Mucosa of descending colon (tissue), 3 donors: ENCODE measurements around the gene RAPGEF2. TPM values are rescaled to one million over a fixed set of nuclear protein-coding genes. Genes with fewer than 3 reads are reported as not detected.
"Not testable (repeated sequence)": the region's sequence is repeated elsewhere in the genome, so short reads cannot be mapped to it uniquely, and the experiment has no call there.

Experiments used
- ATAC-seq: fragments of 200-7000 bp; cut with Tn5 transposase; one replicate; pipeline ENCODE4 v1.9.1; 2020; ENCODE audit warnings: mild to moderate bottlenecking, moderate library complexity
- DNase-seq, 3 donors: peaks; one replicate each; pipeline ENCODE4 v3.0.0-alpha.2; 2020
- H3K36me3 ChIP-seq: fragments of 200-600 bp; one replicate; pipeline ENCODE4 v1.8.0; 2021; ENCODE audit warnings: low read depth, mild to moderate bottlenecking
- H3K4me1 ChIP-seq: fragments of 200-600 bp; one replicate; pipeline ENCODE4 v1.8.0; 2021; ENCODE audit warnings: low read depth, mild to moderate bottlenecking
- H3K4me3 ChIP-seq: fragments of 200-600 bp; one replicate; pipeline ENCODE4 v1.8.0; 2021; ENCODE audit warnings: mild to moderate bottlenecking
- H3K9me3 ChIP-seq: fragments of 200-600 bp; one replicate; pipeline ENCODE4 v1.8.0; 2021; ENCODE audit warnings: mild to moderate bottlenecking
- intact Hi-C, 2 donors: fragments of 100-400 bp; cut with DNase I in 1 of 2; cut with micrococcal nuclease in 1 of 2; formaldehyde crosslinking; loops; one replicate each; pipeline versions ENCODE4 v1.11.0 to v1.11.1; 2022; cut with DNase I, micrococcal nuclease
- total RNA-seq, 3 donors: library from RNA; stranded (reverse); fragmentation: NEBNext Ultra II Directional in 2 of 3; extraction: Animal tissue kit (Norgen Biotek cat#: 25700) in 2 of 3; gene quantifications; one replicate each; pipeline versions ENCODE4 v1.2.1 to v1.2.4, GENCODE V29; 2021 to 2023
- TF ChIP-seq, protein P1 (sequence below): fragments of 200-600 bp; IDR thresholded peaks from one replicate; pipeline ENCODE4 v1.8.0; 2022; ENCODE audit warnings: antibody characterized with exemption, mild to moderate bottlenecking
- donor health status: DM: no; HTN: no; CAD: no; lungs with moderate emphysema.
- donor health status: DM: no; HTN: no; CAD: no.
- donor health status: DM: no; HTN: yes; CAD: no.

RAPGEF2 gene
- total RNA-seq, 3 donors from 2014 or later = 42.8 to 68.2 (median 55.1) TPM

DNA sequence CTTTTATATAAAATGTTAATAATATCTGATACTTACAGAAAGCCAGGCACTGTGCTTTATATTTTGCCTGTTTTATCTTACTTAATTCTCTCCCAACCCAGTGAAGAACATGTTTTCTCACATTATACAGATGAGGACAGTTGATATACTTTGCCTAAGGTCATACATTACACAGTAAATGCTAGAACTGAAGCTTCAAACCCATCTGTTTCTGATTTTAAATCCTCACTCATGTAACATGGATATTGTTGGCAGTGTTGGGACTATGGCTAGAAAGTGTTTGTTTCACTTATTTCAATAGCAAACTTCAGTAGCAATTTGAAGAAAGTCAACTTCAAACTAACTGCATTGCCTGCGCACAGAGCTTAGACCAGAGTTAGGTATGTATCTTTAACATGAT lies 57.4 kb downstream of the RAPGEF2 start:
- intact Hi-C loops = no loop called here
- ATAC-seq (no peak), DNase-seq (no peak)
- Histone ChIP-seq H3K9me3 (no peaks in the 10 kb centered on the region), H3K4me1 (no peaks in the 10 kb centered on the region), H3K4me3 (no peak overlapping the region), H3K36me3 (no peaks in the 10 kb centered on the region)
- TF ChIP-seq, protein P1, sequence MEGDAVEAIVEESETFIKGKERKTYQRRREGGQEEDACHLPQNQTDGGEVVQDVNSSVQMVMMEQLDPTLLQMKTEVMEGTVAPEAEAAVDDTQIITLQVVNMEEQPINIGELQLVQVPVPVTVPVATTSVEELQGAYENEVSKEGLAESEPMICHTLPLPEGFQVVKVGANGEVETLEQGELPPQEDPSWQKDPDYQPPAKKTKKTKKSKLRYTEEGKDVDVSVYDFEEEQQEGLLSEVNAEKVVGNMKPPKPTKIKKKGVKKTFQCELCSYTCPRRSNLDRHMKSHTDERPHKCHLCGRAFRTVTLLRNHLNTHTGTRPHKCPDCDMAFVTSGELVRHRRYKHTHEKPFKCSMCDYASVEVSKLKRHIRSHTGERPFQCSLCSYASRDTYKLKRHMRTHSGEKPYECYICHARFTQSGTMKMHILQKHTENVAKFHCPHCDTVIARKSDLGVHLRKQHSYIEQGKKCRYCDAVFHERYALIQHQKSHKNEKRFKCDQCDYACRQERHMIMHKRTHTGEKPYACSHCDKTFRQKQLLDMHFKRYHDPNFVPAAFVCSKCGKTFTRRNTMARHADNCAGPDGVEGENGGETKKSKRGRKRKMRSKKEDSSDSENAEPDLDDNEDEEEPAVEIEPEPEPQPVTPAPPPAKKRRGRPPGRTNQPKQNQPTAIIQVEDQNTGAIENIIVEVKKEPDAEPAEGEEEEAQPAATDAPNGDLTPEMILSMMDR = no peak

DNA sequence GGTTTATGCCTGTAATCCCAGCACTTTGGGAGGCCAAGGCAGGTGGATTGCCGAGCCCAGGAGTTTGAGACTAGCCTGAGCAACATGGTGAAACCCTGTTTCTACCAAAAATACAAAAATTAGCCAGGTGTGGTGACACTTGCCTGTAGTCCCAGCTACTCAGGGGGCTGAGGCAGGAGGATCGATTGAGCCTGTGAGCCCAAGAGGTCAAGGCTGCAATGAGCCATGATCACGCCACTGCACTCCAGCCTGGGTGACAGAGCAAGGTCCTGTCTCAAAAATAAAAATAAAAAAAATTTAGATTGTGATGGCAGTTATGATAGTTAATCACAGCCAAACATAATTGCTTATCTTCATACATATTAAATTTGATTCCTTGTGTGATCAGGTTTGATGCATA lies 58.6 kb downstream of the RAPGEF2 start:
- H3K4me3 ChIP-seq, H3K9me3 ChIP-seq, H3K4me1 ChIP-seq, H3K36me3 ChIP-seq, ATAC-seq, DNase-seq, intact Hi-C loops: not testable (repeated sequence)

DNA sequence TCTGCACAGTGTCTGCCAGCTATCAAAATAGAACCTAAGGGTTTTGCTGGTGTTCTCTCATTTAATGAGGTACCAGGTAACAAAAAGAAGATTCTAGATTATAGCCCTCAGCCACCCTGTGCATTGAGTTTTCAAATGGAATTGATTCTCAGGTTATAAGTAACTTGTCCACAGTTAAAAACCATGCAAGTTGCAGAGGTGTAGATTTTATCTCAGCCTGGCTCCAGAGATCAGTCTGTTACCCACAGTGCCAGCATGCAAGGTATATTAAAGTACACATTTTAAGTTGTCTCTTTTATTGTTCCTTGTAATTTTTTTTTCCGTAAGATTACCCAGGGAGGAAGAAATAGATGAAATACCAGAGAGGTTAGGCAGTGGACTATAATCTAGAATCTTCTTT lies 59.7 kb downstream of the RAPGEF2 start:
- no peak overlapping the region for H3K4me3 ChIP-seq
- peaks cover 2% of the 10 kb centered on the region for H3K4me1 ChIP-seq
- H3K36me3 ChIP-seq = no peaks in the 10 kb centered on the region
- no peaks in the 10 kb centered on the region for H3K9me3 ChIP-seq
- intact Hi-C loops = no loop called here
- no peak for ATAC-seq
- no peak for DNase-seq
- TF ChIP-seq, protein P1 = no peak

DNA sequence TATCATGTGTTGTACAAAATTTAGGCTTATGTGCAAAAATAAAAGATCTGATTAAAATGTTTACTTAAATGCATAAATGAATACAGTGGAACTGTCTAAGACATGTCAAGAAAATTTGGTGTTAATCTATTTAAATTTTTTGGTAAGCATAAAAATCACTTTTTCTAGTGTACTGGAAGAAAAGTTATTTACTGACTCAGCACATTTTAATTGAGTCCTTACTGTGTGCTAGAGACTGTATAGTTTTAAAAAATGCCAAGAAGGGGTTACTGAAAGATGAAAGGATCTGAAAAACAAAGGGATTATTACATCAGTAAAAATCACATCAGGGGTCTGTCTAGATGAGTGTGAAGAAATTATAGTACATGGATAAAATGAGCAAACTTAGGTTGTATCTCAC lies 60.6 kb downstream of the RAPGEF2 start:
- TF ChIP-seq, protein P1 = no peak
- no peak overlapping the region for H3K4me3 ChIP-seq
- DNase-seq (no peak), ATAC-seq (no peak)
- intact Hi-C loops = no loop called here
- H3K4me1 ChIP-seq = peaks cover 2% of the 10 kb centered on the region
- H3K9me3 ChIP-seq = no peaks in the 10 kb centered on the region
- no peaks in the 10 kb centered on the region for H3K36me3 ChIP-seq

DNA sequence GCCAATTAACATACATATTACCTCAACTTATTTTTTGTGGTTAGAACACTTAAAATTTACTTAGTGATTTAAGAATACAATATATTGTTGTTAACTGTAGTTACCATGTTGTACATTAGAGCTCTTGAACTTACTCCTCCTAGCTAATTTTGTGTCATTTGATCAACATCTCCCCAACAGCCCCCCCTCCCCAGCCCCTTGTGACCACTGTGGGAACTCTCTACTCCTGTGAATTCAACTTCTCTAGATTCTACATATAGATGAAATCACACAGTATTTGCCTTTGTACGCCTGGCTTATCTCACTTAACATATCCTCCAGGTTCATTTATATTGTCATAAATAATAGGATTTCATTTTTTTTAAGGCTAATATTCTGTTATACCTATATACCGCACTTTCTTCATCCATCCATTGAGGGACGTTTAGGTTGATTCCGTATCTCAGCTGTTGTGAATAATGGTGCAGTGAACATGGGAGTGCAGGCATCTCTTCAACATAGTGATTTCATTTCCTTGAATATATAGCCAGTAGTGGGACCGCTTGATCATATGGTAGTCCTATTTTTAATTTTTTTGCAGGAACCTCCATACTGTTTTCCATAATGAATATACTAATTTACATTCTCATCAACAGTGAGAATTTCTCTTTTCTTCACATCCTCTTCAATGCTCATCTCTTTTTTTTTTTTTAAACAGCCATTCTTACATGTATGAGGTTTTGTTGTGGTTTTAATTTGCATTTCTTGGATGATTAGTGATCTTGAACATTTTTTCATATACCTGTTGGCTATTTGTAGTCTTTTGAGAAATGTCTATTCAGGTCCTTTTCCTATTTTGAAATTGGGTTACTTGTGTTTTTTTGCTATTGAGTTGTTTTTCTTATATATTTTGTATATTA lies 66.8 kb downstream of the RAPGEF2 start:
- H3K9me3 ChIP-seq = no peaks in the 10 kb centered on the region
- no peak overlapping the region for H3K4me3 ChIP-seq
- intact Hi-C loops = no loop called here
- TF ChIP-seq, protein P1 = no peak
- ATAC-seq (no peak), DNase-seq (no peak)
- peaks cover 2% of the 10 kb centered on the region for H3K4me1 ChIP-seq
- H3K36me3 ChIP-seq = no peaks in the 10 kb centered on the region

DNA sequence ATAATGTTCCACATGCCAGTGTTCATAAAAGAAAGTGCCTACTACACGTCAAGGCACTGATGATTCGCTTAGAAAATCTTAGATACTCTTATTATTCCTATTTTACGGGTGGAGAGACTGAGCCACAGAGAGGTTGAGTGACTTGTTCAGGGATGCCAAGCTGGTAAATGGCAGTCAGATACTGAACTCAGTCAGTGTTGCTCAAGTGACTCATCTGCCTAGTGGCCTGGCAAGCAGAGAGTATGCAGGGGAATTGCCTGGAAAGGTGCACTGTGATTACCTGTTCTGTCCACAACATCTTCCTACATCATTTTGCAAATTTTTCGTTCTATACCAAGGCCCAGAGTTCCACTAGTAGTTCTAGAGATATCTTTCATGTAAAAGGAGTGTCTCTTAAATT lies 68.4 kb downstream of the RAPGEF2 start:
- Histone ChIP-seq H3K4me1 (peaks cover 3% of the 10 kb centered on the region), H3K36me3 (no peaks in the 10 kb centered on the region), H3K4me3 (no peak overlapping the region), H3K9me3 (no peaks in the 10 kb centered on the region)
- TF ChIP-seq, protein P1 = no peak
- intact Hi-C loops = no loop called here
- DNase-seq (no peak), ATAC-seq (peak; percentile 58)
